Tibial artery (tissue), 4 donors: Measurements from ENCODE around the gene IGF2BP1.

Experiments used
- DNase-seq, 2 donors: peaks; one replicate each; pipeline ENCODE4 v3.0.0-alpha.2; 2019
- H3K27ac ChIP-seq, 2 donors: fragments of 200-600 bp; sonication (generic) in 1 of 2; 1 replicate in 1 of 2; 2 replicates in 1 of 2; pipeline ENCODE4 v1.5.1; 2018 to 2019; ENCODE audit warnings: mild to moderate bottlenecking in 1 of 2
- H3K27me3 ChIP-seq, 2 donors: fragments of 200-600 bp; sonication (generic) in 1 of 2; one replicate each; pipeline versions ENCODE4 v1.5.1 to v1.6.0; 2016 to 2019
- H3K36me3 ChIP-seq, 3 donors: fragments of 200-600 bp; sonication (generic) in 2 of 3; one replicate each; pipeline ENCODE4 v1.5.1; 2016 to 2019; ENCODE audit warnings: mild to moderate bottlenecking in 2 of 3
- H3K4me1 ChIP-seq, 4 donors: fragments of 200-600 bp; sonication (generic) in 2 of 4; 1 replicate in 3 of 4; 2 replicates in 1 of 4; pipeline ENCODE4 v1.5.1; 2016 to 2019
- H3K4me3 ChIP-seq, 2 donors: fragments of 200-600 bp; sonication (generic) in 1 of 2; 1 replicate in 1 of 2; 2 replicates in 1 of 2; pipeline ENCODE4 v1.5.1; 2018 to 2019; ENCODE audit warnings: mild to moderate bottlenecking in 2 of 2
- H3K9me3 ChIP-seq, 3 donors: fragments of 200-600 bp; sonication (generic) in 1 of 3; one replicate each; pipeline ENCODE4 v1.5.1; 2016 to 2019
- CTCF ChIP-seq, 2 experiments: fragments of 200-600 bp in 1 of 2; fragments of 450-650 bp in 1 of 2; IDR thresholded peaks; one replicate each; pipeline ENCODE4 v1.5.1; 2017 to 2019; ENCODE audit warnings: antibody characterized with exemption in 2 of 2, mild to moderate bottlenecking in 1 of 2, moderate library complexity in 1 of 2
- intact Hi-C: fragments of 100-400 bp; cut with DNase I; formaldehyde crosslinking; loops from one replicate; pipeline ENCODE4 v1.15.0; 2023; ENCODE audit warnings: low total_unique reads

Gene IGF2BP1

GRCh38 chr17:48993305-48993704 lies 3.9 kb upstream of the IGF2BP1 start:
- intact Hi-C loops, result no loop called here
- no peak overlapping the region for H3K4me3 ChIP-seq
- no peaks in the 10 kb centered on the region for H3K9me3 ChIP-seq
- H3K4me1 ChIP-seq, result peaks cover 0 to 30% (median 19%) of the 10 kb centered on the region in 4 donors
- TF ChIP-seq CTCF (IDR thresholded peaks at IDR 0.05), result no peak
- DNase-seq, result no peak
- H3K36me3 ChIP-seq, result no peaks in the 10 kb centered on the region
- no peak overlapping the region for H3K27ac ChIP-seq
- peaks cover 3 to 96% of the 10 kb centered on the region in 2 donors for H3K27me3 ChIP-seq

GRCh38 chr17:48993951-48994350 lies 3.2 kb upstream of the IGF2BP1 start:
- no peak for DNase-seq
- H3K27ac ChIP-seq, result no peak overlapping the region
- H3K4me3 ChIP-seq, result no peak overlapping the region
- peaks cover 0 to 34% (median 20%) of the 10 kb centered on the region in 4 donors for H3K4me1 ChIP-seq
- no peak for TF ChIP-seq CTCF (IDR thresholded peaks at IDR 0.05)
- H3K36me3 ChIP-seq, result no peaks in the 10 kb centered on the region
- H3K9me3 ChIP-seq, result no peaks in the 10 kb centered on the region
- intact Hi-C loops, result no loop called here
- H3K27me3 ChIP-seq, result peaks cover 6 to 98% of the 10 kb centered on the region in 2 donors

GRCh38 chr17:48994549-48995303 lies 2.5 kb upstream of the IGF2BP1 start:
- H3K27ac ChIP-seq, result no peak overlapping the region
- no peak for TF ChIP-seq CTCF (IDR thresholded peaks at IDR 0.05)
- peaks cover 0 to 34% (median 20%) of the 10 kb centered on the region in 4 donors for H3K4me1 ChIP-seq
- H3K27me3 ChIP-seq, result peaks cover 6 to 99% of the 10 kb centered on the region in 2 donors
- intact Hi-C loops, result no loop called here
- no peaks in the 10 kb centered on the region for H3K9me3 ChIP-seq
- no peaks in the 10 kb centered on the region for H3K36me3 ChIP-seq
- DNase-seq, result no peak
- H3K4me3 ChIP-seq, result no peak overlapping the region

- Histone ChIP-seq H3K36me3 (no peaks in the 10 kb centered on the region), H3K4me3 (no peak overlapping the region), H3K4me1 (peaks cover 0 to 34% (median 20%) of the 10 kb centered on the region in 4 donors), H3K9me3 (no peaks in the 10 kb centered on the region), H3K27me3 (peaks cover 9 to 99% of the 10 kb centered on the region in 2 donors), H3K27ac (no peak overlapping the region)
- no peak for TF ChIP-seq CTCF (IDR thresholded peaks at IDR 0.05)
- intact Hi-C loops, result no loop called here
- no peak for DNase-seq
Observed at GRCh38 chr17:48995304-48995973, 1.7 kb upstream of the IGF2BP1 start.

- intact Hi-C loops, result no loop called here
- no peak overlapping the region for H3K27ac ChIP-seq
- no peak for TF ChIP-seq CTCF (IDR thresholded peaks at IDR 0.05)
- DNase-seq, result no peak
- H3K36me3 ChIP-seq, result no peaks in the 10 kb centered on the region
- H3K27me3 ChIP-seq, result peaks cover 9 to 99% of the 10 kb centered on the region in 2 donors
- no peaks in the 10 kb centered on the region for H3K9me3 ChIP-seq
- H3K4me3 ChIP-seq, result no peak overlapping the region
- peaks cover 0 to 34% (median 20%) of the 10 kb centered on the region in 4 donors for H3K4me1 ChIP-seq
Observed at GRCh38 chr17:48995974-48996721, 1.0 kb upstream of the IGF2BP1 start.
